Uterus (tissue), 4 donors: ENCODE data around the gene CHST11. TPM values are rescaled to one million over a fixed set of nuclear protein-coding genes. Genes with fewer than 3 reads are reported as not detected.

Experiments used
- DNase-seq, 2 donors: peaks; one replicate each; pipeline ENCODE4 v3.0.0-alpha.2; 2019 to 2020
- H3K27ac ChIP-seq, 2 donors: fragments of 200-600 bp; sonication (generic); 1 replicate in 1 of 2; 2 replicates in 1 of 2; pipeline ENCODE4 v1.5.1; 2016 to 2018
- H3K27me3 ChIP-seq, 2 donors: fragments of 200-600 bp; sonication (generic); one replicate each; pipeline ENCODE4 v1.5.1; 2018 to 2019; ENCODE audit warnings: control low read depth in 1 of 2
- H3K36me3 ChIP-seq, 2 donors: fragments of 200-600 bp; sonication (generic); one replicate each; pipeline ENCODE4 v1.5.1; 2019; ENCODE audit warnings: control low read depth in 1 of 2
- H3K4me1 ChIP-seq, 2 donors: fragments of 200-600 bp; sonication (generic); one replicate each; pipeline ENCODE4 v1.5.1; 2018 to 2019; ENCODE audit warnings: control low read depth in 1 of 2
- H3K4me3 ChIP-seq, 2 donors: fragments of 200-600 bp; sonication (generic); 1 replicate in 1 of 2; 2 replicates in 1 of 2; pipeline ENCODE4 v1.5.1; 2018 to 2019; ENCODE audit warnings: mild to moderate bottlenecking in 1 of 2
- H3K9me3 ChIP-seq, 2 donors: fragments of 200-600 bp; sonication (generic); one replicate each; pipeline ENCODE4 v1.5.1; 2019; ENCODE audit warnings: control low read depth in 1 of 2
- CTCF ChIP-seq, 4 experiments: fragments of 200-600 bp in 2 of 4; fragments of 450-650 bp in 2 of 4; sonication (generic) in 2 of 4; IDR thresholded peaks; one replicate each; pipeline ENCODE4 v1.5.1; 2016 to 2019; ENCODE audit warnings: antibody characterized with exemption in 4 of 4, mild to moderate bottlenecking in 2 of 4, moderate library complexity in 1 of 4
- POLR2A ChIP-seq, 2 donors: fragments of 450-650 bp; IDR thresholded peaks; one replicate each; pipeline ENCODE4 v1.6.1; 2016; ENCODE audit warnings: antibody characterized with exemption in 2 of 2, mild to moderate bottlenecking in 1 of 2, moderate library complexity in 1 of 2
- intact Hi-C: fragments of 100-400 bp; cut with DNase I; formaldehyde crosslinking; loops from one replicate; pipeline ENCODE4 v1.15.1; 2023; ENCODE audit warnings: low total_unique reads
- total RNA-seq, 4 donors: library from RNA; depleted of rRNA in 3 of 4; stranded (reverse); fragments of >200 nt in 3 of 4; gene quantifications; one replicate each; pipeline versions ENCODE4 v1.1.0 to v1.2.4, GENCODE V29; 2014 to 2023
- donor health status: DM: yes; HTN: yes; CAD: no.

The CHST11 gene
- total RNA-seq, 4 donors from 2014 or later: 21.0 to 82.1 (median 58.7) TPM

GRCh38 chr12:104727726-104728465, 271.1 kb downstream of the CHST11 start:
- intact Hi-C loops: no loop called here

GRCh38 chr12:104729091-104729490, 272.3 kb downstream of the CHST11 start:
- no peak overlapping the region for H3K4me3 ChIP-seq
- H3K4me1 ChIP-seq: no peaks in the 10 kb centered on the region
- no peak overlapping the region for H3K27ac ChIP-seq
- H3K36me3 ChIP-seq: no peaks in the 10 kb centered on the region
- no peak for TF ChIP-seq POLR2A (IDR thresholded peaks at IDR 0.05)
- no peak for TF ChIP-seq CTCF (IDR thresholded peaks at IDR 0.05)
- H3K9me3 ChIP-seq: no peaks in the 10 kb centered on the region
- DNase-seq: no peak
- intact Hi-C loops: no loop called here
- no peaks in the 10 kb centered on the region for H3K27me3 ChIP-seq

More at GRCh38 chr12:104727726-104728465, 271.1 kb downstream of the CHST11 start:
- Histone ChIP-seq H3K27me3 (no peaks in the 10 kb centered on the region), H3K9me3 (no peaks in the 10 kb centered on the region), H3K27ac (no peak overlapping the region), H3K4me3 (no peak overlapping the region), H3K36me3 (no peaks in the 10 kb centered on the region), H3K4me1 (no peaks in the 10 kb centered on the region)
- TF ChIP-seq POLR2A (IDR thresholded peaks at IDR 0.05) (no peak), CTCF (IDR thresholded peaks at IDR 0.05) (no peak)
- DNase-seq: no peak

- Histone ChIP-seq H3K36me3 (no peaks in the 10 kb centered on the region), H3K27ac (no peak overlapping the region), H3K27me3 (no peaks in the 10 kb centered on the region), H3K9me3 (no peaks in the 10 kb centered on the region), H3K4me1 (no peaks in the 10 kb centered on the region), H3K4me3 (no peak overlapping the region)
- TF ChIP-seq POLR2A (IDR thresholded peaks at IDR 0.05) (no peak), CTCF (IDR thresholded peaks at IDR 0.05) (no peak)
- no peak for DNase-seq
- intact Hi-C loops: no loop called here
These were observed 273.1 kb downstream of the CHST11 start for GRCh38 chr12:104729610-104730446.

- Histone ChIP-seq H3K27me3 (no peaks in the 10 kb centered on the region), H3K9me3 (no peaks in the 10 kb centered on the region), H3K4me1 (peaks cover 0 to 3% of the 10 kb centered on the region in 2 donors), H3K36me3 (no peaks in the 10 kb centered on the region), H3K27ac (no peak overlapping the region), H3K4me3 (no peak overlapping the region)
- TF ChIP-seq CTCF (IDR thresholded peaks at IDR 0.05) (no peak), POLR2A (IDR thresholded peaks at IDR 0.05) (no peak)
- DNase-seq: no peak
- intact Hi-C loops: no loop called here
These were observed 274.0 kb downstream of the CHST11 start for GRCh38 chr12:104730763-104731162.

- Histone ChIP-seq H3K36me3 (no peaks in the 10 kb centered on the region), H3K4me3 (no peak overlapping the region), H3K27ac (no peak overlapping the region), H3K9me3 (no peaks in the 10 kb centered on the region), H3K4me1 (peaks cover 0 to 12% of the 10 kb centered on the region in 2 donors), H3K27me3 (no peaks in the 10 kb centered on the region)
- TF ChIP-seq POLR2A (IDR thresholded peaks at IDR 0.05) (no peak), CTCF (IDR thresholded peaks at IDR 0.05) (no peak)
- intact Hi-C loops: no loop called here
- DNase-seq: no peak
These were observed 277.0 kb downstream of the CHST11 start for GRCh38 chr12:104733717-104734175.
